H1 (cell line): ENCODE data around the gene TMEM179B.

Source experiments
- ASH2L ChIP-seq: fragments of 200-600, 300-600 bp; sonication (generic); IDR thresholded peaks from one replicate; pipeline ENCODE4 v1.7.1; 2017; ENCODE audit warnings: low read length
- TF ChIP-seq, protein P1 (sequence below), 3 experiments: IDR thresholded peaks; 1 replicate in 2 of 3; 2 replicates in 1 of 3; pipeline versions ENCODE4 v1.5.1 to v1.6.1; 2011; ENCODE audit warnings: low read length in 3 of 3, mild to moderate bottlenecking in 3 of 3, inconsistent platforms in 2 of 3, low read depth in 1 of 3, moderate library complexity in 1 of 3; ENCODE audit not compliant: insufficient read depth in 1 of 3; ENCODE audit errors: control extremely low read depth in 1 of 3

DNA sequence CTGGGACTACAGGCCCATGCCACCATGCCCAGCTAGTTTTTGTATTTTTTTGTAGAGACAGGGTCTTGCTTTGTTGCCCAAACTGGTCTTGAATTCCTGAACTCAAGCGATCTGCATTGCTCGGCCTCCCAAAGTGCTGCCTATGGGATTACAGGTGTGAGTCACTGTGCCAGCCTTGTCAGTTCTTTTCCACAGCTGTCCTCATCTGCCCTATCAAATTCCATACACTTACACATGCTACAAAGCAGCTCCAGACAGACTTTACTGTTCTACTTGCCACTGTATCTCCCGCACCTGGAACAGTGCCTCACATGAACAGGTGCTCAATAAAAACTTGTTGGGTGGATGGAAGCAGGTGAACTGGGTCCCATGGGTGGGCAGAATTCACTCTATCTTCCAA, 36.5 kb downstream of the TMEM179B start:
- TF ChIP-seq, protein P1, sequence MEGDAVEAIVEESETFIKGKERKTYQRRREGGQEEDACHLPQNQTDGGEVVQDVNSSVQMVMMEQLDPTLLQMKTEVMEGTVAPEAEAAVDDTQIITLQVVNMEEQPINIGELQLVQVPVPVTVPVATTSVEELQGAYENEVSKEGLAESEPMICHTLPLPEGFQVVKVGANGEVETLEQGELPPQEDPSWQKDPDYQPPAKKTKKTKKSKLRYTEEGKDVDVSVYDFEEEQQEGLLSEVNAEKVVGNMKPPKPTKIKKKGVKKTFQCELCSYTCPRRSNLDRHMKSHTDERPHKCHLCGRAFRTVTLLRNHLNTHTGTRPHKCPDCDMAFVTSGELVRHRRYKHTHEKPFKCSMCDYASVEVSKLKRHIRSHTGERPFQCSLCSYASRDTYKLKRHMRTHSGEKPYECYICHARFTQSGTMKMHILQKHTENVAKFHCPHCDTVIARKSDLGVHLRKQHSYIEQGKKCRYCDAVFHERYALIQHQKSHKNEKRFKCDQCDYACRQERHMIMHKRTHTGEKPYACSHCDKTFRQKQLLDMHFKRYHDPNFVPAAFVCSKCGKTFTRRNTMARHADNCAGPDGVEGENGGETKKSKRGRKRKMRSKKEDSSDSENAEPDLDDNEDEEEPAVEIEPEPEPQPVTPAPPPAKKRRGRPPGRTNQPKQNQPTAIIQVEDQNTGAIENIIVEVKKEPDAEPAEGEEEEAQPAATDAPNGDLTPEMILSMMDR (IDR thresholded peaks at IDR 0.05; ENCODE audit: control extremely low read depth in 1 of 3, insufficient read depth in 1 of 3, low read depth in 1 of 3, low read length in 3 of 3): no peak
- no peak for TF ChIP-seq ASH2L
